Ramos (cell line): ENCODE measurements around the gene KREMEN1.

Experiments
- in situ Hi-C: fragments of 300-500 bp; cut with MboI; formaldehyde crosslinking; loops from one replicate; pipeline ENCODE4 v1.14.3; 2022; ENCODE audit warnings: low sequenced_read_pairs; ENCODE audit not compliant: unreplicated experiment

The KREMEN1 gene, protein sequence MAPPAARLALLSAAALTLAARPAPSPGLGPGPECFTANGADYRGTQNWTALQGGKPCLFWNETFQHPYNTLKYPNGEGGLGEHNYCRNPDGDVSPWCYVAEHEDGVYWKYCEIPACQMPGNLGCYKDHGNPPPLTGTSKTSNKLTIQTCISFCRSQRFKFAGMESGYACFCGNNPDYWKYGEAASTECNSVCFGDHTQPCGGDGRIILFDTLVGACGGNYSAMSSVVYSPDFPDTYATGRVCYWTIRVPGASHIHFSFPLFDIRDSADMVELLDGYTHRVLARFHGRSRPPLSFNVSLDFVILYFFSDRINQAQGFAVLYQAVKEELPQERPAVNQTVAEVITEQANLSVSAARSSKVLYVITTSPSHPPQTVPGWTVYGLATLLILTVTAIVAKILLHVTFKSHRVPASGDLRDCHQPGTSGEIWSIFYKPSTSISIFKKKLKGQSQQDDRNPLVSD

GRCh38 chr22:29072979-29073617 is at the start of gene KREMEN1:
TSS of gene KREMEN1 (plus strand) at chr22:29073035. CDS start at chr22:29073131, 96 bp downstream.
- in situ Hi-C loops, result no loop called here

DNA sequence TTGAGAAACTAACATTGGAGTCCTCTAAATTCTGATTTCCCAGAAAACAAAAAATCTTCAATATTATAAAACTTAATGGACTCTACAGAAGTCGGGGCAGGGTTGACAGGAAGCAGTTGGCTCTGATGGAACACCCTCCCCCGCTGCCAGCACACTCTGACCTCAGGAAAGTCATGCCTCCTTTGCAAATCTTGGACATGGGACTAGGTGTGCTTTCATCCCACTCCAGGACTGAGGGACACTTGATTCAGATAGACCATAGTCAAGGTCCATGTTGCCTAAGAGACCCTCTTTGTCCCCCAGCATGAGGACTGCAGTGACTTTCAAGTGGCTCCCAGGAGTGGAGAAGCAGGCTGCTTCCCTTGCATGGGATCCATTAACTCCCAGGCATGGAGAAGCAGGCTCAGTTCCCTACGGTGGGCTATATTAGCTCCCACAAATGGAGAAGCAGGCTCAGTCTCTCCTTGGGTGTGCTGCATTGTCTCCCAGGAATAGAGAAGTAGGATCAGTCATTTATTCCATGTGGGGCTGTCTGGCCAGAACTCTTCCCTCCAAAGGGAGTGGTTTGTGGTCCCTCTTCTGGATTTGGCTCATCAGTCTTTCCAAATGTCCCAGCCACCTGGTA is 49.6 kb upstream of the KREMEN1 start:
- in situ Hi-C loops, result no loop called here

DNA sequence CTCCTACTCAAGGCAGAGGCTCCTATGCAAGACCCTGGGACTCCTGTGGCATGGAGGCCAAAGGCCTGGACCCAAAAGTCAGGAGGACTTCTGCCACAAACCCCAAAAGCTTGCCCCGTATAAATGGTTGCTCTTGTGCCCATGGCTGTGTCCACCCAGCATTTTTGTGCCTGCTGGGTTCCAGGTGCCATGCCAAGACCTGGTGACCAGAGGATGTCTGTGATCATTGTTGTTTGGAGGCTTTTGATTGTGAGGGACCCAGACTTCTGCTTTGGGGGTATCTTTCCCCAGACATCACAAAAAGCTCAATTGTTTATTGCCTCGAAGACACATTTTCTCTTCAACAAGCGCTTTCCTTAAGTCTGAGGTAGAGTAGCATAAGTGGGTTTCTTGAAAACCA is 46.3 kb upstream of the KREMEN1 start:
- in situ Hi-C loops, result no loop called here

GRCh38 chr22:29028468-29028867 is 44.4 kb upstream of the KREMEN1 start:
- in situ Hi-C loops, result no loop called here

DNA sequence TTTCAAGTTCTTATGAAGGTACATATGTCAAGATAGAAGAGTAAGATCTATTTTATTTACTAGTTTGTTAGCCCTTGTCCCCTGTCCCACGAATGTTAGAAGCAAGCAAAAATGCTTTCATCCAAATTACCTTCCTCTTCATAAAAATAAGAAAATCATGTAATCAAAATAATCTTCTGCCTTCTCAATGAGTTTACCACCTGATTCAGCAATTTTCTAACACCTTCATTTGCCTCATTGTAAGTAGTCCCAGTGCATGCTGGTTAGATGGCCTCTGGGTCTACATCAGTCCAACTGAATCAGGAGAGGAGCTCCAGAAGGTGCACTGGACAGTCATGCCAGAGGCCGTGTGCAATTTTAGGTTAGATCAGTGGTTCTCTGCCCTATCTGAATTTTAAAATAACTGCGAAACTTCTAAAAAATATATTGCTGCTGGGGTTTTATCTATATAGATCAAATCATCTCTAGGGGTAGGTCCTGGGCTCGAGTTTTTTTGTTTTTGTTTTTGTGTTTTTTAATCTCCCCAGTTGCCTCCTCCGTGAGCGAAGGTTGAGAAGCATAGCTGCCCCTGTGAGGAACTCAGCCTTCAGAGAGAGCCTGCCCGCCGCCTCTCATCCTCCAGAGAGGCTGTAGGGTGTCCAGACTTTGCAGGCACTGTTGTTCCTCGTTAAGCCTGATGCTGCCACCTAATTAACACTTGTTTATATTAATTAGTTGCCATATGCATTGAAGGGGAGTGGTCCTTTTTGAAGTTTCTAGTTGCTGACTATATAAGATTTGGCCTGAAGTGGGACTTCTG is 43.4 kb upstream of the KREMEN1 start:
- in situ Hi-C loops, result no loop called here

- in situ Hi-C loops, result loop anchor here (10.0 kb wide), 1 partner anchor 175 kb away; no protein-coding TSS in a partner anchor
These were observed 42.7 kb upstream of the KREMEN1 start for GRCh38 chr22:29030016-29030617.

DNA sequence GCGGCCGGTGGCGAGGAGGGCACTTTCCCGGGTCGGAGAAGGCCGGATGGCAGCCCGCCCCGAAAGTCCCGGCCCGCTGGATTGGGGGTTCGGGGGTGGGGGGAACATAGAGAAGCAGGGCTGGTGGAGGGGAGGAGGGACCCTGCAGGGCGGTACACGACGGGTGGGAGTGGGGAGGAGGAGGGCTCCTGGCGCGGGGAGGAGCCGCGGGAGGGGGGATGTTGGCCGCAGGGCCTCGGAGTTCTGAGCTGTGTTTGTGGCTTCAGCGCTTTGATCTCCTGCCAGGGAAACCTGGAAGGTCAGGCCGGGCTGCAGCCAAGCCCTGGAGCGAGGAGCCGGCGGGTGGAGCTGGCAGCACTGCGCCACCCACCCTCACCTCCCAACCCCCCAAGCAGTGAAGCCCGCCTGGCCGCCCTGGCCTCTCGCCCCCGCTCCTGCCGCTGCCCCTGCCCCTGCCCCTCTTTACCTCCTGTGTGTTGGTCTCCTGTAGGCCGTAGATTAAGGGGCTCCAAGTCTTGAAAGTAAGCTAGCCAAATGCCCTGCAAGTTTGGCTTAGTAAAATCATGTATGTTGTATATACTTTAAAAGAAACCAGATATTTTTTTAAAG is 42.1 kb upstream of the KREMEN1 start:
- in situ Hi-C loops, result loop anchor here (10.0 kb wide), 1 partner anchor 176 kb away; no protein-coding TSS in a partner anchor

- in situ Hi-C loops, result loop anchor here (10.0 kb wide), 1 partner anchor 177 kb away; no protein-coding TSS in a partner anchor
These were observed 41.4 kb upstream of the KREMEN1 start for GRCh38 chr22:29031227-29032011.

DNA sequence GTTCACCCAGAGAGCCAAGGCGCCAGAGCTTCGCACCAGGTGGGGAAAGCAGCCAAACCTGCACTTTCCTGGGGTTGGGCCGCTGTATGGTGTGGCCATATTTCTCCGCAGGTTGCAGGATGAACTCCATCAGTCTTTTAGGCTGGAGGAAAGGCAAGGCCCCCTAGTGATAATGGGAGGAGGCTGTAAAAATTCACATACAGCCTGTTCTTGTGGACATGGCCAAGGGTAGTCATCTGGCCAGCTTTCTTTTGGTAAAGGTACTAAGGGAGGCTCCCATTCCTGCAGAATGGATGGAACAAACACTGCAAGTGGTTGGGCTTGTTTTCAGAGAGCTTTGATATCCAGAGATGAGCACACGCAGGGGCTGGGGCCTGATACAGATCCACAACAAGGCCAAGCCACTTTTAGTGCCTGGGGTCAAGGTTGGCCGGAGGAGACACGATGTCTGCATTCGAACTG is 40.8 kb upstream of the KREMEN1 start:
- in situ Hi-C loops, result loop anchor here (10.0 kb wide), 1 partner anchor 177 kb away; no protein-coding TSS in a partner anchor

GRCh38 chr22:29032584-29032983 is 40.3 kb upstream of the KREMEN1 start:
- in situ Hi-C loops, result loop anchor here (10.0 kb wide), 1 partner anchor 178 kb away; no protein-coding TSS in a partner anchor

DNA sequence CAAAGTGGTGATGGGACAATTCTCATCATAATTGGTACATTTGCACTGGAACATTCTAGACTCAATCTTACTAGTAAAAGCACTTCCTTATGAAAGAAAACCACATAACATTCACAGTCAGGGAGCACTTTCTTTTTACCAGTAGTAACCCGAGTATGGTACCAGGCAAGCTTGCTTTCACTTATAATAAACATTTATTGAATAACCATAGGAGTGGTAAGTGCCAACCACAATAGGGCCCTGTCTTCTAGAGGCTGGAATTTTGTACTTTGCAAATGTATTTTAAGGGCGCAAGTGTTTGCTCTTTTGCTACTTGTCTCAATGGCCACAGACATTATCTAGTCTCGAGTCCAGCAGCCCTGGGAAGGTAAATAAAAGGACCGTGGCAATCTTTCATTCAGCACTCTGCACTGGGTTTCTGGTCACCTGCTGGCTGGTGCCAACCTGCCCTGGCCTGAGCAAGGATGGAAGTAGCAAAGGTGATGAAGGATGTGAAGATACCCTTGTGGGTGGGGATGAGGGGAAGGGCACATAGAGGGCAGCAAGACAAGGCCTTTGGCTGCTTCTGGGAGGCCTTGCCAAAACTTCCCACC is 35.4 kb upstream of the KREMEN1 start:
- in situ Hi-C loops, result loop anchor here (10.0 kb wide), 1 partner anchor 183 kb away; no protein-coding TSS in a partner anchor

DNA sequence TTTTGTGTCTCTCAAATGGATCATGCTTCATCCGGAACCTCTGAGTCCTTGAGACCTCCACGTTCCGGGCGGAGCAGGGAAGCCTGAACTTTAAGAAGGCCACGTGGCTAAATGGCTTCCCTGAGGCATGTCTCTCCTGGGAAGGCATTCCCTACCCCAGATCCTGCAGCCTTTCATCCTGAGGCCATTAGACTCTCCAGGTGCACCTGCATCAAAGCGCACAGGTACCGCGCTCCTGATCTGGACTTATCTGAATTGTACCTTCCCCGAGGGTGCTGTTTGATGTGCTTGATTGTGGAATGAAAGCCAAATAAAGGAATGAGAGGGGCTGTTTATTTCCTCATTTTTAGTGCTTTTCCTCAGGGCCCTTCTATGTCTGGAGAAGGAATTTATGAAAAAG is 33.7 kb upstream of the KREMEN1 start:
- in situ Hi-C loops, result loop anchor here (10.0 kb wide), 1 partner anchor 184 kb away; no protein-coding TSS in a partner anchor

- in situ Hi-C loops, result loop anchor here (5.0 to 10.0 kb wide), 2 partner anchors 185 to 442 kb away; no protein-coding TSS in a partner anchor
These were observed 33.2 kb upstream of the KREMEN1 start for GRCh38 chr22:29039684-29040083.

GRCh38 chr22:29040385-29041275 is 32.2 kb upstream of the KREMEN1 start:
- in situ Hi-C loops, result loop anchor here (5.0 kb wide), 1 partner anchor 443 kb away; no protein-coding TSS in a partner anchor

DNA sequence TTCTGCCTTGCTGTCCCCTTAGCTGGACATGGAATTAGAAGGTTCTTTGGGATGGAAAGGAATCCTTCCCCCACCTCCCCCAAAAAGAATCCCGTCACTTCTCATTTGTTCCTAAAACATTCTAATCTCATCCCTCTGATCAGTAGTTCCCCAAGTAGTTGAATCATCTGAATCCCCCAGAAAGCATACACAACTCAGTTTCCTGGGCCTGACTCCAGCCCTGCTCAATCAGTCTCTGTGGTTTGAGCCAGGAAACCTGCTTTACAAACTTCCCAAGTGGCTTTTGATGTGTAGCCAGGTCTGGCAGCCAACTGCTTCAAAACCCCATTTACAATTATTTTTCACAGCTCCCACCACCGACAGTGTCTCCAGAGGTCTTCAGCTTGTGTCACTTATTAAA is 31.4 kb upstream of the KREMEN1 start:
- in situ Hi-C loops, result loop anchor here (5.0 kb wide), 1 partner anchor 444 kb away; no protein-coding TSS in a partner anchor

DNA sequence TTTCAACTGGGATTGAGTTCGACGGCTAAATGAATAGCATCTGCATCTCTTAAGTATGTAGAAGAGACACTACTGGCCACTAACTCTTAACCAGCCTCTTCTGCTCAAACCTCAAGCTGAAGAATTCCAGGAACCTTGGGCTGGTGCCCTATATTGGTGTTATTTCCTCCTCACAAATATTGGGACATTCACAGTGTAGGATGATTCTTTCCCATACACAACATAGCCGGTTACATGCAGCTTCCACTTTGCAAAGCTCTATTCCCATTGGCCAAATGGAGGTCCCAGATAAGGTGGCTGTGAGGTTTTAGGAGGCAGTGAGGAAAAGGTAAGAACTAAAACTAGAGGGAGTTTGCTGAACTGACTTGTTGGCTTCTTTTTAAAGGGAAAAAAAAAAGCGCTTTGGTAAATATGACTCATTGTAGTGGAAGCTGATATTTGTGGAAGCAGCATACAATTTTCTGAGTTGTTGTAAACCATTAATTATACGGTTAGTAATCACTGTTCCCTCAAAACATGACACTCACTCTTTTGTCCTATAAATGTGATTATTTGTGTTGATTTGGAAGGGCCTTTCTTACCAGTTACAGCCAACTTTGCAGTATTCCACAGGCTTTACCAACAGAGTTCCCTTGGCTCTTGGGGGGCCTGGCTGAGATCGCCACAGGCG is 28.8 kb upstream of the KREMEN1 start:
- in situ Hi-C loops, result loop anchor here (5.0 kb wide), 1 partner anchor 447 kb away; no protein-coding TSS in a partner anchor
